Measurements from ENCODE around the gene VARS1.

- TF ChIP-seq POLR2A (IDR thresholded peaks at IDR 0.05; ENCODE audit: low read depth, low read length) (no peak), CTCF (conservative IDR thresholded peaks at IDR 0.05; ENCODE audit: low read depth, low read length) (no peak), RFX5 (IDR thresholded peaks at IDR 0.05; ENCODE audit: low read depth, low read length) (no peak), MXI1 (IDR thresholded peaks at IDR 0.05; ENCODE audit: borderline replicate concordance, low read depth, low read length) (no peak), USF2 (IDR thresholded peaks at IDR 0.05; ENCODE audit: low read depth, low read length) (no peak), CEBPB (IDR thresholded peaks at IDR 0.05; ENCODE audit: low read depth, low read length) (no peak), BHLHE40 (IDR thresholded peaks at IDR 0.05; ENCODE audit: low read depth, low read length) (no peak), CHD1 (IDR thresholded peaks at IDR 0.05; ENCODE audit: low read depth, low read length) (no peak)
These were observed 42.0 kb upstream of the VARS1 start for GRCh38 chr6:31837369-31838113.

Measured in IMR-90 (cell line).